H1 (cell line): Measurements from ENCODE around the gene GSTO1. TPM values are rescaled to one million over a fixed set of nuclear protein-coding genes. Genes with fewer than 3 reads are reported as not detected.

Experiments used
- CTCF ChIA-PET: fragments of 300-600 bp; sonication (Branson Sonifier 250); formaldehyde crosslinking; loops from one replicate; lab custom pipeline; 2021; ENCODE audit not compliant: partially characterized antibody; lab: Charles Lee
- POLR2A ChIA-PET: fragments of 300-600 bp; sonication (Branson Sonifier 250); formaldehyde crosslinking; loops from one replicate; lab custom pipeline; 2021; ENCODE audit warnings: inconsistent platforms; ENCODE audit not compliant: partially characterized antibody; lab: Charles Lee
- DNase-seq, 2 experiments: peaks; one replicate each; pipeline versions ENCODE4 v3.0.0 to v3.0.0-alpha.2; 2010 to 2022; ENCODE audit warnings: low spot score in 2 of 2, low read depth in 1 of 2, mixed read lengths in 1 of 2
- FAIRE-seq: peaks from 2 replicates; lab custom pipeline; 2011; peaks lifted over from hg19 to GRCh38; lab: Jason Lieb, UNC
- H2AFZ ChIP-seq: 2 replicates; pipeline ENCODE4 v1.8.1; 2012; ENCODE audit warnings: low read length, inconsistent platforms
- H2AK5ac ChIP-seq: 2 replicates; pipeline ENCODE4 v1.6.1; 2013; ENCODE audit warnings: low read depth, low read length
- H2BK120ac ChIP-seq: replicated peaks from 2 replicates; pipeline ENCODE3; 2013; ENCODE audit warnings: low read depth, low read length, inconsistent platforms
- H2BK12ac ChIP-seq: 2 replicates; pipeline ENCODE4 v1.6.1; 2013; ENCODE audit warnings: low read depth, low read length
- H2BK15ac ChIP-seq: 2 replicates; pipeline ENCODE4 v1.6.1; 2013; ENCODE audit warnings: low read length
- H2BK20ac ChIP-seq: 2 replicates; pipeline ENCODE4 v1.6.1; 2013; ENCODE audit warnings: low read length
- H2BK5ac ChIP-seq: 2 replicates; pipeline ENCODE4 v1.6.1; 2013; ENCODE audit warnings: low read depth, low read length
- H3K14ac ChIP-seq: 2 replicates; pipeline ENCODE4 v1.6.1; 2013; ENCODE audit warnings: inconsistent platforms; ENCODE audit not compliant: insufficient read length
- H3K18ac ChIP-seq: 2 replicates; pipeline ENCODE4 v1.6.1; 2013; ENCODE audit warnings: low read length; ENCODE audit errors: extremely low read depth
- H3K23ac ChIP-seq: 2 replicates; pipeline ENCODE4 v1.6.1; 2013; ENCODE audit warnings: inconsistent platforms; ENCODE audit not compliant: insufficient read length
- H3K23me2 ChIP-seq: 2 replicates; pipeline ENCODE4 v1.6.1; 2013; ENCODE audit warnings: low read depth, low read length
- H3K27ac ChIP-seq: 2 replicates; pipeline ENCODE4 v1.6.1; 2011; ENCODE audit warnings: low read depth, low read length, inconsistent platforms
- H3K27me3 ChIP-seq, 4 experiments: replicated peaks in 1 of 4; 1 replicate in 1 of 4; 2 replicates in 3 of 4; pipeline versions ENCODE4 v1.6.1 to v1.8.1; 2011 to 2013; ENCODE audit warnings: low read length in 3 of 4, mild to moderate bottlenecking in 3 of 4, inconsistent platforms in 2 of 4, mixed read lengths in 2 of 4, moderate library complexity in 1 of 4; ENCODE audit not compliant: control insufficient read depth in 3 of 4, insufficient read depth in 3 of 4; ENCODE audit errors: extremely low read depth in 1 of 4
- H3K36me3 ChIP-seq, 4 experiments: 2 replicates each; pipeline versions ENCODE4 v1.6.1 to v1.8.1; 2011 to 2013; ENCODE audit warnings: mild to moderate bottlenecking in 4 of 4, low read length in 3 of 4, moderate library complexity in 2 of 4, control low read depth in 1 of 4, inconsistent platforms in 1 of 4; ENCODE audit not compliant: insufficient read depth in 4 of 4, control insufficient read depth in 2 of 4
- H3K4ac ChIP-seq: replicated peaks from 2 replicates; pipeline ENCODE3; 2013; ENCODE audit warnings: low read length, low read depth, mixed read lengths, inconsistent platforms; ENCODE audit not compliant: insufficient read length
- H3K4me1 ChIP-seq, 4 experiments: replicated peaks in 1 of 4; 1 replicate in 1 of 4; 2 replicates in 3 of 4; pipeline versions ENCODE4 v1.6.1 to v1.8.1; 2011 to 2013; ENCODE audit warnings: low read length in 3 of 4, inconsistent platforms in 2 of 4, mixed read lengths in 1 of 4; ENCODE audit not compliant: insufficient read depth in 4 of 4, control insufficient read depth in 3 of 4
- H3K4me2 ChIP-seq, 2 experiments: 2 replicates each; pipeline versions ENCODE4 v1.6.1 to v1.8.1; 2011 to 2013; ENCODE audit warnings: low read depth in 2 of 2, low read length in 2 of 2, control low read depth in 1 of 2, inconsistent platforms in 1 of 2, mild to moderate bottlenecking in 1 of 2; ENCODE audit not compliant: insufficient read depth in 1 of 2
- H3K4me3 ChIP-seq, 4 experiments: fragments of 200-600, 300-600 bp in 1 of 4; sonication (generic), shearing (Covaris generic), sonication (Bioruptor Twin) in 1 of 4; 2 replicates each; pipeline versions ENCODE4 v1.5.1 to v1.8.1; 2011 to 2016; ENCODE audit warnings: low read length in 4 of 4, low read depth in 3 of 4, control low read depth in 2 of 4, inconsistent platforms in 2 of 4, mild to moderate bottlenecking in 2 of 4, mixed read lengths in 1 of 4, moderate library complexity in 1 of 4; ENCODE audit not compliant: insufficient read depth in 2 of 4; ENCODE audit errors: extremely low read depth in 1 of 4
- H3K56ac ChIP-seq: replicated peaks from 2 replicates; pipeline ENCODE3; 2013; ENCODE audit warnings: low read depth, mild to moderate bottlenecking, mixed read lengths, low read length, inconsistent platforms; ENCODE audit not compliant: insufficient read length
- H3K79me1 ChIP-seq: 2 replicates; pipeline ENCODE4 v1.6.1; 2013; ENCODE audit warnings: low read depth, low read length, control low read depth
- H3K79me2 ChIP-seq, 2 experiments: 2 replicates each; pipeline versions ENCODE4 v1.6.1 to v1.8.1; 2012 to 2013; ENCODE audit warnings: low read length in 2 of 2, mild to moderate bottlenecking in 2 of 2, inconsistent platforms in 1 of 2; ENCODE audit not compliant: insufficient read depth in 2 of 2, control insufficient read depth in 1 of 2
- H3K9ac ChIP-seq, 4 experiments: replicated peaks in 1 of 4; 1 replicate in 1 of 4; 2 replicates in 3 of 4; pipeline versions ENCODE4 v1.6.1 to v1.8.1; 2011 to 2013; ENCODE audit warnings: low read depth in 3 of 4, low read length in 3 of 4, control low read depth in 2 of 4, mild to moderate bottlenecking in 2 of 4, moderate library complexity in 2 of 4, inconsistent platforms in 1 of 4; ENCODE audit errors: extremely low read depth in 1 of 4
- H3K9me3 ChIP-seq, 2 experiments: 2 replicates each; pipeline versions ENCODE4 v1.6.1 to v1.8.1; 2012 to 2013; ENCODE audit warnings: mild to moderate bottlenecking in 2 of 2, moderate library complexity in 2 of 2, control low read depth in 1 of 2, inconsistent platforms in 1 of 2, low read depth in 1 of 2, low read length in 1 of 2, mixed read lengths in 1 of 2; ENCODE audit not compliant: insufficient read depth in 2 of 2
- H4K20me1 ChIP-seq, 2 experiments: replicated peaks in 1 of 2; 2 replicates each; pipeline versions ENCODE3 to v1.8.1; 2011 to 2013; ENCODE audit warnings: inconsistent platforms in 2 of 2, low read length in 2 of 2, mild to moderate bottlenecking in 1 of 2; ENCODE audit not compliant: insufficient read depth in 2 of 2, control insufficient read depth in 1 of 2
- H4K5ac ChIP-seq: 2 replicates; pipeline ENCODE4 v1.6.1; 2013; ENCODE audit warnings: low read length, low read depth, mixed read lengths, inconsistent platforms; ENCODE audit not compliant: insufficient read length
- H4K8ac ChIP-seq: 2 replicates; pipeline ENCODE4 v1.8.0; 2013; ENCODE audit warnings: mild to moderate bottlenecking, moderate library complexity, low read length, inconsistent platforms; ENCODE audit not compliant: insufficient read depth; ENCODE audit errors: extremely low read depth
- H4K91ac ChIP-seq: replicated peaks from 2 replicates; pipeline ENCODE3; 2013; ENCODE audit warnings: low read length, mixed read lengths, inconsistent platforms; ENCODE audit not compliant: insufficient read length
- CEBPB ChIP-seq: IDR thresholded peaks from 2 replicates; pipeline ENCODE4 v1.6.1; 2012; ENCODE audit warnings: low read depth, low read length
- CREB1 ChIP-seq: IDR thresholded peaks from 2 replicates; pipeline ENCODE4 v1.6.1; 2012; ENCODE audit warnings: inconsistent platforms
- E2F6 ChIP-seq: IDR thresholded peaks from 2 replicates; pipeline ENCODE4 v1.6.1; 2012; ENCODE audit warnings: inconsistent platforms
- EP300 ChIP-seq, 2 experiments: IDR thresholded peaks; 1 replicate in 1 of 2; 2 replicates in 1 of 2; pipeline ENCODE4 v1.6.1; 2011 to 2012; ENCODE audit warnings: low read depth in 2 of 2, low read length in 2 of 2, mild to moderate bottlenecking in 2 of 2, borderline replicate concordance in 1 of 2, inconsistent platforms in 1 of 2, moderate library complexity in 1 of 2
- GABPA ChIP-seq: IDR thresholded peaks from 2 replicates; pipeline ENCODE4 v1.6.1; 2011; ENCODE audit warnings: mild to moderate bottlenecking, low read length, moderate library complexity, borderline replicate concordance; ENCODE audit not compliant: insufficient read depth
- KDM5A ChIP-seq: fragments of 200-600 bp; IDR thresholded peaks from 2 replicates; pipeline ENCODE4 v1.7.1; 2012; ENCODE audit warnings: mild to moderate bottlenecking, low read length, inconsistent platforms, mixed read lengths
- RFX5 ChIP-seq: IDR thresholded peaks from 2 replicates; pipeline ENCODE4 v1.6.1; 2011; ENCODE audit warnings: low read depth, low read length, improper control_type of control experiment, borderline replicate concordance
- SIX5 ChIP-seq: IDR thresholded peaks from 2 replicates; pipeline ENCODE4 v1.6.1; 2011; ENCODE audit warnings: mild to moderate bottlenecking, low read depth, low read length
- SP1 ChIP-seq: IDR thresholded peaks from 2 replicates; pipeline ENCODE4 v1.6.1; 2011; ENCODE audit warnings: low read depth, low read length
- TAF7 ChIP-seq: optimal IDR thresholded peaks from 2 replicates; pipeline ENCODE3; 2011; ENCODE audit warnings: low read depth, mild to moderate bottlenecking, inconsistent platforms, low read length, moderate library complexity, borderline replicate concordance
- WGBS, 2 experiments: shearing (Covaris generic) in 1 of 2; methylation state at CpG; one replicate each; pipeline versions ENCODE4 v1.1.6 to v1.1.7; 2013 to 2015; ENCODE audit warnings: low lambda C conversion rate in 2 of 2, mixed read lengths in 2 of 2, inconsistent platforms in 1 of 2, low coverage in 1 of 2, missing lambda C conversion rate in 1 of 2; ENCODE audit not compliant: insufficient replicate concordance in 2 of 2, insufficient coverage in 1 of 2, insufficient read length in 1 of 2; ENCODE audit errors: extremely low coverage in 1 of 2, missing lambda C conversion rate in 1 of 2; 5-methylcytosine and 5-hydroxymethylcytosine counted together
- polyA plus RNA-seq, 7 experiments: library from polyadenylated mRNA; depleted of rRNA in 3 of 7; stranded (reverse) in 5 of 7; unstranded in 2 of 7; fragments of >200 nt in 5 of 7; fragments of 200-250 nt in 2 of 7; gene quantifications; 1 replicate in 5 of 7; 2 replicates in 1 of 7; 4 replicates in 1 of 7; pipeline versions ENCODE4 v1.2.1 to v1.2.3, GENCODE V29; 2011 to 2013; ENCODE audit warnings: missing spikeins in 2 of 7, mixed read lengths in 2 of 7
- total RNA-seq: library from RNA; stranded (reverse); fragmentation: NEBNext Ultra II Directional; extraction: Animal tissue kit (Norgen Biotek cat#: 25700); gene quantifications from 2 replicates; pipeline ENCODE4 v1.2.1, GENCODE V29; 2021
- TF ChIP-seq, protein P1 (sequence below): IDR thresholded peaks from 2 replicates; pipeline ENCODE4 v1.6.1; 2011; ENCODE audit warnings: low read depth, mild to moderate bottlenecking, low read length; ENCODE audit not compliant: insufficient read depth

Gene GSTO1
- total and polyA plus RNA-seq, 2 of the 8 experiments (the other 6 are each of a cell fraction or from before 2014, with no cell fraction given) = 22.4 to 32.5 TPM

GRCh38 chr10:104233817-104234216 lies 20.9 kb upstream of the GSTO1 start:
- no peak overlapping the region for H3K4ac ChIP-seq
- DNase-seq (no peak), FAIRE-seq (no peak)
- no peak overlapping the region for H3K4me2 ChIP-seq
- H2AFZ ChIP-seq = no peak overlapping the region
- H3K36me3 ChIP-seq = no peaks in the 10 kb centered on the region; a peak in 1 of 8 replicates
- no peak overlapping the region for H3K23ac ChIP-seq
- no peaks in the 10 kb centered on the region for H3K79me2 ChIP-seq
- peaks cover 9% of the 10 kb centered on the region for H3K23me2 ChIP-seq
- peaks cover 0 to 10% of the 10 kb centered on the region in 2 experiments; a peak in 2 of 4 replicates for H3K9me3 ChIP-seq
- no peak overlapping the region for H3K4me3 ChIP-seq
- CTCF ChIA-PET = no interaction called here
- H3K14ac ChIP-seq = no peak overlapping the region
- no peak overlapping the region for H2BK20ac ChIP-seq
- no peak overlapping the region for H2BK12ac ChIP-seq
- TF ChIP-seq EP300 (IDR thresholded peaks at IDR 0.05; ENCODE audit: borderline replicate concordance in 1 of 2, low read depth in 2 of 2, low read length in 2 of 2) (no peak), CEBPB (no peak), RFX5 (no peak), SP1 (no peak), GABPA (no peak), CREB1 (no peak), KDM5A (no peak), SIX5 (no peak), E2F6 (no peak), TAF7 (no peak)
- TF ChIP-seq, protein P1, sequence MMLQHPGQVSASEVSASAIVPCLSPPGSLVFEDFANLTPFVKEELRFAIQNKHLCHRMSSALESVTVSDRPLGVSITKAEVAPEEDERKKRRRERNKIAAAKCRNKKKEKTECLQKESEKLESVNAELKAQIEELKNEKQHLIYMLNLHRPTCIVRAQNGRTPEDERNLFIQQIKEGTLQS = no peak
- no peak overlapping the region for H3K56ac ChIP-seq
- no peak overlapping the region for H2BK15ac ChIP-seq
- no peak overlapping the region for H3K9ac ChIP-seq
- WGBS, 2 experiments = 96% methylated on average over 1 of the region's 1 CpG; no CpG with 5 or more reads in 1 of the 2 experiments
- H4K5ac ChIP-seq = no peak overlapping the region
- H3K18ac ChIP-seq = no peak overlapping the region
- no peaks in the 10 kb centered on the region for H3K79me1 ChIP-seq
- H3K4me1 ChIP-seq = no peaks in the 10 kb centered on the region
- no peak overlapping the region for H3K27ac ChIP-seq
- peaks cover 0 to 2% (median 0%) of the 10 kb centered on the region in 4 experiments; a peak in 1 of 7 replicates for H3K27me3 ChIP-seq
- H2BK120ac ChIP-seq = no peak overlapping the region
- POLR2A ChIA-PET = no interaction called here
- no peaks in the 10 kb centered on the region for H4K20me1 ChIP-seq
- no peak overlapping the region for H4K8ac ChIP-seq
- no peak overlapping the region for H4K91ac ChIP-seq
- no peak overlapping the region for H2BK5ac ChIP-seq
- no peak overlapping the region for H2AK5ac ChIP-seq
